SU-DHL-6 (cell line): ENCODE data around the gene NRN1.
A peak's percentile ranks its signal among the peaks of the same experiment; 100 is the strongest.

ENCODE experiments used
- H2AFZ ChIP-seq: fragments of 200-600 bp; sonication (generic); 2 replicates; pipeline ENCODE4 v1.6.1; 2014; ENCODE audit warnings: low read depth, mild to moderate bottlenecking, moderate library complexity, mixed read lengths, antibody characterized with exemption, low read length; ENCODE audit not compliant: severe bottlenecking
- H3F3A ChIP-seq: fragments of 200-600 bp; shearing (Covaris generic); 2 replicates; pipeline ENCODE4 v1.6.0; 2016; ENCODE audit warnings: antibody characterized with exemption, mild to moderate bottlenecking; ENCODE audit not compliant: insufficient read depth
- H3K27ac ChIP-seq: fragments of 200-600 bp; sonication (generic); 2 replicates; pipeline ENCODE4 v1.5.1; 2016; ENCODE audit warnings: low read depth, mild to moderate bottlenecking, low read length, moderate library complexity, mixed read lengths
- H3K27me3 ChIP-seq: fragments of 200-600 bp; sonication (generic), shearing (Covaris generic); 2 replicates; pipeline ENCODE4 v1.6.0; 2014; ENCODE audit warnings: mild to moderate bottlenecking, low read length
- H3K36me3 ChIP-seq: fragments of 200-600 bp; sonication (generic); 2 replicates; pipeline ENCODE4 v1.6.1; 2014; ENCODE audit warnings: mild to moderate bottlenecking, low read length, mixed read lengths
- H3K4me2 ChIP-seq: fragments of 300-600, 200-600 bp; shearing (Covaris generic), sonication (generic); 2 replicates; pipeline ENCODE4 v1.6.0; 2014; ENCODE audit warnings: low read length, low read depth, mild to moderate bottlenecking; ENCODE audit not compliant: poor library complexity, severe bottlenecking
- H3K4me3 ChIP-seq: fragments of 200-600 bp; sonication (generic); 2 replicates; pipeline ENCODE4 v1.5.1; 2014; ENCODE audit warnings: antibody characterized with exemption, low read length, mild to moderate bottlenecking, mixed read lengths; ENCODE audit not compliant: insufficient read depth, poor library complexity, severe bottlenecking
- H3K79me2 ChIP-seq: fragments of 200-600 bp; sonication (generic); 2 replicates; pipeline ENCODE4 v1.6.1; 2014; ENCODE audit warnings: mild to moderate bottlenecking, low read length, moderate library complexity; ENCODE audit not compliant: insufficient read depth
- H3K9ac ChIP-seq: fragments of 200-600 bp; sonication (generic); 2 replicates; pipeline ENCODE4 v1.7.0; 2014; ENCODE audit warnings: mild to moderate bottlenecking, low read length
- H3K9me2 ChIP-seq: fragments of 200-600 bp; sonication (generic); replicated peaks from 2 replicates; pipeline ENCODE4 v1.6.1; 2014; ENCODE audit warnings: low read length; ENCODE audit not compliant: insufficient read depth
- H3K9me3 ChIP-seq: fragments of 200-600 bp; sonication (generic); 2 replicates; pipeline ENCODE4 v1.6.1; 2014; ENCODE audit warnings: low read length, mixed read lengths; ENCODE audit not compliant: insufficient read depth
- H4K20me1 ChIP-seq: fragments of 200-600 bp; sonication (generic); 2 replicates; pipeline ENCODE4 v1.6.1; 2014; ENCODE audit warnings: low read depth, mild to moderate bottlenecking, antibody characterized with exemption, low read length, moderate library complexity, mixed read lengths
- EZH2phosphoT487 ChIP-seq: fragments of 200-600 bp; sonication (generic), shearing (Covaris generic); conservative IDR thresholded peaks from 2 replicates; pipeline ENCODE4 v1.6.1; 2018; ENCODE audit warnings: mild to moderate bottlenecking, antibody characterized with exemption, low read length, moderate library complexity, mixed read lengths
- TF ChIP-seq, protein P1 (sequence below): fragments of 200-600 bp; sonication (generic); IDR thresholded peaks from one replicate; pipeline ENCODE4 v1.5.1; 2017; ENCODE audit warnings: antibody characterized with exemption, mild to moderate bottlenecking, low read length, moderate library complexity; ENCODE audit not compliant: insufficient read depth, poor library complexity, severe bottlenecking

The NRN1 gene

DNA sequence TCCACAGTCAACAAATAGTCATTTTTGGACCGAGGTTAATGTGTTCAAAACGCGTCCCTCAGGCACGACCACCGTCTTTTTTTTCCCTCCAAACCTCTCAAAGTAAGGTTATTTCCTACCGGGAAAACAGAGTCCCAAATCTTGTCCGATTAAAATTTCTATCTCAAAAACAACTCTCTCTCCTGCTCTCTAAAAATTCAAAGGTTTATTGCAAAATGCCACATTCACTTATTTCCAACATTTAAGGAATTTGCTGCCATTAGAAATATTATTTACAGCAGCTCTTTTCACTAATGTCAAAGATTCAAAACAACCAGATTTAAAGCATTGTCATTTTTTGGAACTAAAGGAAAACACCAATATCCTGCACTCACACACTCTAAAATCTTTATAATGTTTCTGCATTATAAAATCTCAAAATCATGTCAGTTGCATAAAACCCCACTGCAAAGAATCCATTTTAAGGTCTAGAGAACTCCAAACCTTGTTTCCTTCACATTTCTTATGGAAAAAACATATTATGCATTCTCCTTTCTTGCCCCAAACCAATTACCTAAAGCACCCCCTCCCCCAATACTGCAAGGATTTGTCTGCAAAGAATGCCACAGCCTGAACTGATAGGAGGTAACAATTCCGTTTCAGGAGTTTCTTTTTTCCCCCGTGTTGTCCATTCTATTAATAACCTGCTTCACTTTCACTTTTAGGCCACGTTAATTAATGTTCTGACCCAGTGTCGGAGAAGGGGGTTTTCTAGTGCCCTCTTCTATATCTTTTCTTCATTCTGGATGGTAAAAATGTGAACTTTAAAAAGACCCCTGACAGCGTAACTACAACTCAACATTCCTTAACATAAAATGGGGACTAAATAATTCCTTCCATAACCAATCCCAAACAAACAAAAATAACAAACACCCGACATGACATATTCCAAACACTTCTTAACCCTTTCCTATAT, 1.4 kb downstream of the NRN1 start:
- no peaks in the 10 kb centered on the region for H3K36me3 ChIP-seq
- no peak overlapping the region for H3K9ac ChIP-seq
- H3K27ac ChIP-seq, result no peak overlapping the region
- peaks cover 18% of the 10 kb centered on the region for H3F3A ChIP-seq
- no peaks in the 10 kb centered on the region for H3K79me2 ChIP-seq
- no peak overlapping the region for H2AFZ ChIP-seq
- no peaks in the 10 kb centered on the region for H3K9me2 ChIP-seq
- TF ChIP-seq, protein P1, sequence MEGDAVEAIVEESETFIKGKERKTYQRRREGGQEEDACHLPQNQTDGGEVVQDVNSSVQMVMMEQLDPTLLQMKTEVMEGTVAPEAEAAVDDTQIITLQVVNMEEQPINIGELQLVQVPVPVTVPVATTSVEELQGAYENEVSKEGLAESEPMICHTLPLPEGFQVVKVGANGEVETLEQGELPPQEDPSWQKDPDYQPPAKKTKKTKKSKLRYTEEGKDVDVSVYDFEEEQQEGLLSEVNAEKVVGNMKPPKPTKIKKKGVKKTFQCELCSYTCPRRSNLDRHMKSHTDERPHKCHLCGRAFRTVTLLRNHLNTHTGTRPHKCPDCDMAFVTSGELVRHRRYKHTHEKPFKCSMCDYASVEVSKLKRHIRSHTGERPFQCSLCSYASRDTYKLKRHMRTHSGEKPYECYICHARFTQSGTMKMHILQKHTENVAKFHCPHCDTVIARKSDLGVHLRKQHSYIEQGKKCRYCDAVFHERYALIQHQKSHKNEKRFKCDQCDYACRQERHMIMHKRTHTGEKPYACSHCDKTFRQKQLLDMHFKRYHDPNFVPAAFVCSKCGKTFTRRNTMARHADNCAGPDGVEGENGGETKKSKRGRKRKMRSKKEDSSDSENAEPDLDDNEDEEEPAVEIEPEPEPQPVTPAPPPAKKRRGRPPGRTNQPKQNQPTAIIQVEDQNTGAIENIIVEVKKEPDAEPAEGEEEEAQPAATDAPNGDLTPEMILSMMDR, result no peak
- TF ChIP-seq EZH2phosphoT487, result no peak
- H4K20me1 ChIP-seq, result no peaks in the 10 kb centered on the region
- no peaks in the 10 kb centered on the region for H3K27me3 ChIP-seq
- peak overlapping the region; percentile 79 for H3K4me2 ChIP-seq
- H3K4me3 ChIP-seq, result no peak overlapping the region
- H3K9me3 ChIP-seq, result no peaks in the 10 kb centered on the region

DNA sequence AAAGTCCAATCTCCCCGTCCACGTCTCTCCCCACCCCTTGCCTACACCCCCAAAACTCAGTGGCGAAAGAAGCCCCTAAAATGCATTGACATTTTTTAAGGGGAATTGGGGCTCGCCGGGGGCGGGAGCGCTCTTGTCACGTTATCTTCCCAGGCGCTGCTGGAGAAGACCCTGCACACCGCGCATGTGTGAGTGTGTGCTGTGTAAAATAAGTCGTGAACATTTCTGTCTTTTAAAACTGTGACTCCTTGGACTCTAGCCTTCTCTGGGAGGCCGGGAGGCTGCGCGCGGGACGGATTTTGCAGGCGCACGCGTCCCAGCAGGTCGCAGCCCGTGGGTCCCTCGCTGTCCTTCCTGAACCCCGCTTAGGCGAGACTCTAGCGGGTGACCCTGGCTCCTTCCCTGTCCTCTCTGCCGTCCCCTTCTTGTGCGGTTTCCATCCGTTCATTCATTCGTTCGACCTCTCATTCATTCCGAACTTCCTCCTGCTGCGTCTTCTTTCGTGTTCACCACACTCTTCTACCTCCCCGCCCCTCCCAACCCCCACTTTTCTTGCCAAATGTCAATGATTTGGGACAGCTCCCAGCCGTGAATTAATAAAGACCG, 2.2 kb downstream of the NRN1 start:
- H3K9ac ChIP-seq, result no peak overlapping the region
- no peaks in the 10 kb centered on the region for H3K27me3 ChIP-seq
- H3K9me3 ChIP-seq, result no peaks in the 10 kb centered on the region
- H3K36me3 ChIP-seq, result no peaks in the 10 kb centered on the region
- peaks cover 11% of the 10 kb centered on the region for H3F3A ChIP-seq
- H2AFZ ChIP-seq, result no peak overlapping the region
- H3K27ac ChIP-seq, result no peak overlapping the region
- H3K4me3 ChIP-seq, result no peak overlapping the region
- no peak overlapping the region for H3K4me2 ChIP-seq
- TF ChIP-seq, protein P1, result no peak
- TF ChIP-seq EZH2phosphoT487, result no peak
- H4K20me1 ChIP-seq, result no peaks in the 10 kb centered on the region
- H3K9me2 ChIP-seq, result no peaks in the 10 kb centered on the region
- H3K79me2 ChIP-seq, result no peaks in the 10 kb centered on the region

DNA sequence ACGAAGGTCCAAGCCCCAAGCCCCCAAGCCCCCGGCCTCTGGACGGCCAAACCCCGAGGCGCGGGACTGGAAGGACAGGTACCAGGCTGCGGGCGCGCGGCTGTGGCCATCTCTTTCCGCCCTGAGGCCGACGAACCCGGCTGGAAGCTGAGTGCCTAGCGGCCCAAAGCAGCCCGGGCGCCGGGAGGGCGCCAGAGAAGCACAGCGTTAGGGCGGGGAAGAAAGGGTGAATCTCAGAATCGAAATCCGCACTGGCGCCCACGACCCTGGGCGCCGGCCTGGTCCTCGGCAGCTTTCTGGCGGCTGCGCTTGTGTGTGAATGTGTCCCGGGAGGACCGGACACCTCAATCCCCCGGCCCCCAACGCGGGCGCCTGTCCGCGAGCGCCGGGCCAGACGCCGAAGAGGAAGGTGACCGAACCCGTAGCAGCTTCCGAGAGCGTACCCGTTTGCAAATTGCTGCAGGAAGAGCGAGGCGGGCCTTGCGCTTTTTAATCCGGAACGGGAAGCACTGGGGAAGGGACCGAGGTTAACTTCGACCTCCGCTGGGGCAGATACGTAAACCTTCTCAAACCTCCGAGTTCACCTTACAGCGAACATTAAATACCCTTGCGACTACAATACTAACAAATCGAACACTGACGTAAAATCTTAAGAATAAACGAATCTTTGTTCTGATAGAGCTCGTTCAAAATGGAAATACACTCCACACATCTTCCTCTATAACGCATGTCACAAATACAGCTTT, 2.9 kb downstream of the NRN1 start:
- Histone ChIP-seq H3F3A (peaks cover 6% of the 10 kb centered on the region; the same call in 1 of the 2 replicates), H3K27me3 (no peaks in the 10 kb centered on the region), H3K9me2 (no peaks in the 10 kb centered on the region), H3K79me2 (no peaks in the 10 kb centered on the region), H4K20me1 (no peaks in the 10 kb centered on the region), H3K9me3 (no peaks in the 10 kb centered on the region), H3K4me3 (no peak overlapping the region), H3K9ac (no peak overlapping the region), H2AFZ (no peak overlapping the region), H3K4me2 (no peak overlapping the region), H3K27ac (no peak overlapping the region), H3K36me3 (no peaks in the 10 kb centered on the region)
- TF ChIP-seq, protein P1, result no peak
- TF ChIP-seq EZH2phosphoT487, result no peak
